Endothelial cell of umbilical vein (primary cell): ENCODE measurements around the gene SYT7.

Experiments
- EZH2 ChIP-seq: IDR thresholded peaks from 2 replicates; pipeline ENCODE4 v1.6.1; 2012; ENCODE audit warnings: borderline replicate concordance, low read depth, mild to moderate bottlenecking, moderate library complexity, low read length, inconsistent platforms; ENCODE audit not compliant: severe bottlenecking
- FOS ChIP-seq: IDR thresholded peaks from 2 replicates; pipeline ENCODE4 v1.6.1; 2011; ENCODE audit warnings: mild to moderate bottlenecking, low read length, moderate library complexity, borderline replicate concordance; ENCODE audit not compliant: insufficient read depth
- JUN ChIP-seq: IDR thresholded peaks from 2 replicates; pipeline ENCODE4 v1.6.1; 2011; ENCODE audit warnings: borderline replicate concordance, low read depth; ENCODE audit not compliant: insufficient read length, insufficient read depth
- MYC ChIP-seq: IDR thresholded peaks from one replicate; pipeline ENCODE4 v1.6.1; 2011; ENCODE audit warnings: mild to moderate bottlenecking, low read depth, low read length
- POLR2A ChIP-seq: IDR thresholded peaks from 2 replicates; pipeline ENCODE4 v1.6.1; 2012; ENCODE audit warnings: low read depth, mild to moderate bottlenecking, control low read depth, low read length
- POLR2AphosphoS5 ChIP-seq: IDR thresholded peaks from 2 replicates; pipeline ENCODE4 v1.6.1; 2012; ENCODE audit warnings: low read depth, mild to moderate bottlenecking, control low read depth, low read length, moderate library complexity; ENCODE audit not compliant: insufficient read depth
- TF ChIP-seq, protein P1 (sequence below), 2 donors: IDR thresholded peaks; 1 replicate in 1 of 2; 2 replicates in 1 of 2; pipeline ENCODE4 v1.5.1; 2011; ENCODE audit warnings: low read length in 2 of 2, mild to moderate bottlenecking in 2 of 2, moderate library complexity in 2 of 2, control low read depth in 1 of 2, inconsistent platforms in 1 of 2, low read depth in 1 of 2; ENCODE audit not compliant: insufficient read depth in 1 of 2; ENCODE audit errors: extremely low read depth in 1 of 2
- TF ChIP-seq, protein P2 (sequence below): IDR thresholded peaks from 2 replicates; pipeline ENCODE4 v1.6.1; 2011; ENCODE audit not compliant: insufficient read depth, insufficient read length

DNA sequence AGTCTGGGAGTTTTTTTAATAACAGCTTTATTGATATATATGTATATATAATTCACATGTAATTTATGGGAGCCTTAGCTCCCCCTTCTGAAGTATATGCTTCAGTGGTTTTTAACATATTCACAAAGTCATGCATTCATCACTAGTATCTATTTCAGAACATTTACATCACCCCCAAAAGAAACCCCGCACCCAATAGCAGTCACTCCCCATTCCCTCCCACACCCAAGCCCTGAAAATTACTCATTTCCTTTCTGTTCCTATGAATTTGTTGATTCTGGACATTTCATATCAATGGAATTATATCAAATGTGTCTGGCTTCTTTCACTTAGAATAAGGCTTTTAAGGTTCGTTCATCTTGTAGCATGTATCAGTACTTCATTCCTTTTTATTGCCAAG is 35.6 kb upstream of the SYT7 start:
- TF ChIP-seq, protein P1, sequence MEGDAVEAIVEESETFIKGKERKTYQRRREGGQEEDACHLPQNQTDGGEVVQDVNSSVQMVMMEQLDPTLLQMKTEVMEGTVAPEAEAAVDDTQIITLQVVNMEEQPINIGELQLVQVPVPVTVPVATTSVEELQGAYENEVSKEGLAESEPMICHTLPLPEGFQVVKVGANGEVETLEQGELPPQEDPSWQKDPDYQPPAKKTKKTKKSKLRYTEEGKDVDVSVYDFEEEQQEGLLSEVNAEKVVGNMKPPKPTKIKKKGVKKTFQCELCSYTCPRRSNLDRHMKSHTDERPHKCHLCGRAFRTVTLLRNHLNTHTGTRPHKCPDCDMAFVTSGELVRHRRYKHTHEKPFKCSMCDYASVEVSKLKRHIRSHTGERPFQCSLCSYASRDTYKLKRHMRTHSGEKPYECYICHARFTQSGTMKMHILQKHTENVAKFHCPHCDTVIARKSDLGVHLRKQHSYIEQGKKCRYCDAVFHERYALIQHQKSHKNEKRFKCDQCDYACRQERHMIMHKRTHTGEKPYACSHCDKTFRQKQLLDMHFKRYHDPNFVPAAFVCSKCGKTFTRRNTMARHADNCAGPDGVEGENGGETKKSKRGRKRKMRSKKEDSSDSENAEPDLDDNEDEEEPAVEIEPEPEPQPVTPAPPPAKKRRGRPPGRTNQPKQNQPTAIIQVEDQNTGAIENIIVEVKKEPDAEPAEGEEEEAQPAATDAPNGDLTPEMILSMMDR (IDR thresholded peaks at IDR 0.05; ENCODE audit: extremely low read depth in 1 of 2, insufficient read depth in 1 of 2, low read depth in 1 of 2, low read length in 2 of 2): no peak
- TF ChIP-seq POLR2AphosphoS5: no peak
- TF ChIP-seq EZH2: no peak
- TF ChIP-seq POLR2A: no peak
- TF ChIP-seq FOS: no peak
- TF ChIP-seq JUN: no peak
- TF ChIP-seq, protein P2, sequence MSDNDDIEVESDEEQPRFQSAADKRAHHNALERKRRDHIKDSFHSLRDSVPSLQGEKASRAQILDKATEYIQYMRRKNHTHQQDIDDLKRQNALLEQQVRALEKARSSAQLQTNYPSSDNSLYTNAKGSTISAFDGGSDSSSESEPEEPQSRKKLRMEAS: no peak
- no peak for TF ChIP-seq MYC
